Prostate gland (tissue), 2 donors: ENCODE data around the gene SLC25A24.

Source experiments
- POLR2A ChIP-seq: fragments of 450-650 bp; IDR thresholded peaks from one replicate; pipeline ENCODE4 v1.6.1; 2016; ENCODE audit warnings: antibody characterized with exemption, mild to moderate bottlenecking
- POLR2AphosphoS5 ChIP-seq: sonication (generic); formaldehyde crosslinking; IDR thresholded peaks from one replicate; pipeline ENCODE4 v1.6.1; 2017; ENCODE audit warnings: antibody characterized with exemption
- TF ChIP-seq, protein P1 (sequence below), 4 experiments: fragments of 200-600 bp in 2 of 4; fragments of 450-650 bp in 2 of 4; sonication (generic) in 2 of 4; IDR thresholded peaks; 1 replicate in 3 of 4; 2 replicates in 1 of 4; pipeline ENCODE4 v1.5.1; 2016 to 2019; ENCODE audit warnings: antibody characterized with exemption in 4 of 4, mild to moderate bottlenecking in 2 of 4, moderate library complexity in 2 of 4

GRCh38 chr1:108188801-108189200 lies 11.3 kb downstream of the SLC25A24 start:
- TF ChIP-seq, protein P1, sequence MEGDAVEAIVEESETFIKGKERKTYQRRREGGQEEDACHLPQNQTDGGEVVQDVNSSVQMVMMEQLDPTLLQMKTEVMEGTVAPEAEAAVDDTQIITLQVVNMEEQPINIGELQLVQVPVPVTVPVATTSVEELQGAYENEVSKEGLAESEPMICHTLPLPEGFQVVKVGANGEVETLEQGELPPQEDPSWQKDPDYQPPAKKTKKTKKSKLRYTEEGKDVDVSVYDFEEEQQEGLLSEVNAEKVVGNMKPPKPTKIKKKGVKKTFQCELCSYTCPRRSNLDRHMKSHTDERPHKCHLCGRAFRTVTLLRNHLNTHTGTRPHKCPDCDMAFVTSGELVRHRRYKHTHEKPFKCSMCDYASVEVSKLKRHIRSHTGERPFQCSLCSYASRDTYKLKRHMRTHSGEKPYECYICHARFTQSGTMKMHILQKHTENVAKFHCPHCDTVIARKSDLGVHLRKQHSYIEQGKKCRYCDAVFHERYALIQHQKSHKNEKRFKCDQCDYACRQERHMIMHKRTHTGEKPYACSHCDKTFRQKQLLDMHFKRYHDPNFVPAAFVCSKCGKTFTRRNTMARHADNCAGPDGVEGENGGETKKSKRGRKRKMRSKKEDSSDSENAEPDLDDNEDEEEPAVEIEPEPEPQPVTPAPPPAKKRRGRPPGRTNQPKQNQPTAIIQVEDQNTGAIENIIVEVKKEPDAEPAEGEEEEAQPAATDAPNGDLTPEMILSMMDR (IDR thresholded peaks at IDR 0.05): no peak
- no peak for TF ChIP-seq POLR2AphosphoS5
- TF ChIP-seq POLR2A: no peak
